Measurements from ENCODE around the gene BTBD9. TPM values are rescaled to one million over a fixed set of nuclear protein-coding genes. Genes with fewer than 3 reads are reported as not detected.
A peak's percentile ranks its signal among the peaks of the same experiment; 100 is the strongest.

BTBD9 gene
- total and polyA plus RNA-seq, 2 experiments from 2014 or later: 13.0 to 17.0 TPM

- peak; percentile 16 for DNase-seq (ENCODE audit: low spot score)
- Histone ChIP-seq H3K36me3 (replicated peaks; ENCODE audit: insufficient read depth, low read depth) (no peaks in the 10 kb centered on the region), H3K9me2 (replicated peaks; ENCODE audit: insufficient read depth) (no peaks in the 10 kb centered on the region), H3K27me3 (no peaks in the 10 kb centered on the region), H4K20me1 (ENCODE audit: insufficient read depth, poor library complexity, severe bottlenecking) (no peaks in the 10 kb centered on the region), H3K27ac (no peak overlapping the region), H3K4me1 (ENCODE audit: insufficient read depth) (no peaks in the 10 kb centered on the region), H3K9me3 (ENCODE audit: low read depth) (no peaks in the 10 kb centered on the region), H3K79me2 (no peaks in the 10 kb centered on the region), H3K4me3 (no peak overlapping the region), H3K4me2 (no peak overlapping the region), H2AFZ (no peak overlapping the region)
- 57% methylated on average over 2 of the region's 2 CpGs for WGBS (ENCODE audit: low lambda C conversion rate, missing lambda C conversion rate)
- TF ChIP-seq EZH2 (IDR thresholded peaks at IDR 0.05; ENCODE audit: borderline replicate concordance) (no peak), EZH2phosphoT487 (IDR thresholded peaks at IDR 0.05; ENCODE audit: low read depth, severe bottlenecking, unreplicated experiment) (no peak), CTCF (IDR thresholded peaks at IDR 0.05; ENCODE audit: poor library complexity) (peak; percentile 67)
Measured at GRCh38 chr6:38570750-38571149, 69.0 kb downstream of the BTBD9 start.

GRCh38 chr6:38567436-38567835, 72.3 kb downstream of the BTBD9 start:
- no peak overlapping the region for H2AFZ ChIP-seq
- TF ChIP-seq CTCF (IDR thresholded peaks at IDR 0.05; ENCODE audit: poor library complexity) (no peak), EZH2phosphoT487 (IDR thresholded peaks at IDR 0.05; ENCODE audit: low read depth, severe bottlenecking, unreplicated experiment) (no peak), EZH2 (IDR thresholded peaks at IDR 0.05; ENCODE audit: borderline replicate concordance) (no peak)
- H3K27ac ChIP-seq: no peak overlapping the region
- H3K9me3 ChIP-seq (ENCODE audit: low read depth): no peaks in the 10 kb centered on the region
- H3K79me2 ChIP-seq: no peaks in the 10 kb centered on the region
- peak; percentile 55 for DNase-seq (ENCODE audit: low spot score)
- no peaks in the 10 kb centered on the region for H3K4me1 ChIP-seq (ENCODE audit: insufficient read depth)
- no peak overlapping the region for H3K4me2 ChIP-seq
- no peaks in the 10 kb centered on the region for H3K36me3 ChIP-seq (replicated peaks; ENCODE audit: insufficient read depth, low read depth)
- no peak overlapping the region for H3K4me3 ChIP-seq
- H3K27me3 ChIP-seq: no peaks in the 10 kb centered on the region
- WGBS (ENCODE audit: low lambda C conversion rate, missing lambda C conversion rate): 52% methylated on average over 5 of the region's 5 CpGs
- no peaks in the 10 kb centered on the region for H4K20me1 ChIP-seq (ENCODE audit: insufficient read depth, poor library complexity, severe bottlenecking)
- no peaks in the 10 kb centered on the region for H3K9me2 ChIP-seq (replicated peaks; ENCODE audit: insufficient read depth)

- DNase-seq (ENCODE audit: low spot score): no peak
- H2AFZ ChIP-seq: no peak overlapping the region
- H3K4me2 ChIP-seq: no peak overlapping the region
- no peaks in the 10 kb centered on the region for H4K20me1 ChIP-seq (ENCODE audit: insufficient read depth, poor library complexity, severe bottlenecking)
- H3K27ac ChIP-seq: no peak overlapping the region
- H3K4me1 ChIP-seq (ENCODE audit: insufficient read depth): no peaks in the 10 kb centered on the region
- H3K79me2 ChIP-seq: no peaks in the 10 kb centered on the region
- no peaks in the 10 kb centered on the region for H3K9me3 ChIP-seq (ENCODE audit: low read depth)
- TF ChIP-seq EZH2phosphoT487 (IDR thresholded peaks at IDR 0.05; ENCODE audit: low read depth, severe bottlenecking, unreplicated experiment) (no peak), EZH2 (IDR thresholded peaks at IDR 0.05; ENCODE audit: borderline replicate concordance) (no peak), CTCF (IDR thresholded peaks at IDR 0.05; ENCODE audit: poor library complexity) (no peak)
- H3K36me3 ChIP-seq (replicated peaks; ENCODE audit: insufficient read depth, low read depth): no peaks in the 10 kb centered on the region
- 94% methylated on average over 6 of the region's 6 CpGs for WGBS (ENCODE audit: low lambda C conversion rate, missing lambda C conversion rate)
- no peaks in the 10 kb centered on the region for H3K9me2 ChIP-seq (replicated peaks; ENCODE audit: insufficient read depth)
- no peak overlapping the region for H3K4me3 ChIP-seq
- H3K27me3 ChIP-seq: no peaks in the 10 kb centered on the region
Measured at GRCh38 chr6:38566295-38567030, 73.3 kb downstream of the BTBD9 start.

Measured in hepatocyte (in vitro differentiated cells).